ENCODE results near the gene GFM1. TPM values are rescaled to one million over a fixed set of nuclear protein-coding genes. Genes with fewer than 3 reads are reported as not detected.

GFM1 gene
- total RNA-seq, 4 donors from 2014 or later: 23.8 to 59.7 (median 47.2) TPM

DNA sequence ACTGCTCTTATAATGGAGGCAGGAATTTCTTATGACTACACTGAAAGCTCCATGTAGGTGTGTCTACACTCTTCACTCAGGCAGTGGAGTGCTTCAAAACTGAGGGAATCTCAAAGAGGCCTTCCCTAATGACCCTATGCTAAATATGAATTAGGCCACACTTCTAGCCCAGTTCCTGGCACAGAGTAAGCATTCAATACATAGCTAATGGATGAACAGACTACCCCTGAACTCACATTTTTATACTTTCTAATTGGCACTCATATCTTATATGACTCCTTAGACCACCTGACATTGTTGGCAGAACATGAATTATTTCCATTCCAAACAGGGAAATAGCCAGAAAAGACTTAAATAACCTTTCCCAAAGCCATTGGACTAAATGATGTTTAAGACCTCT is 84.5 kb downstream of the GFM1 start:
- H3K4me1 ChIP-seq: peaks cover 25 to 70% (median 28%) of the 10 kb centered on the region in 3 donors
- no peak overlapping the region for H3K4me3 ChIP-seq
- DNase-seq: no peak
- TF ChIP-seq POLR2A (IDR thresholded peaks at IDR 0.05): no peak
- TF ChIP-seq, protein P1, sequence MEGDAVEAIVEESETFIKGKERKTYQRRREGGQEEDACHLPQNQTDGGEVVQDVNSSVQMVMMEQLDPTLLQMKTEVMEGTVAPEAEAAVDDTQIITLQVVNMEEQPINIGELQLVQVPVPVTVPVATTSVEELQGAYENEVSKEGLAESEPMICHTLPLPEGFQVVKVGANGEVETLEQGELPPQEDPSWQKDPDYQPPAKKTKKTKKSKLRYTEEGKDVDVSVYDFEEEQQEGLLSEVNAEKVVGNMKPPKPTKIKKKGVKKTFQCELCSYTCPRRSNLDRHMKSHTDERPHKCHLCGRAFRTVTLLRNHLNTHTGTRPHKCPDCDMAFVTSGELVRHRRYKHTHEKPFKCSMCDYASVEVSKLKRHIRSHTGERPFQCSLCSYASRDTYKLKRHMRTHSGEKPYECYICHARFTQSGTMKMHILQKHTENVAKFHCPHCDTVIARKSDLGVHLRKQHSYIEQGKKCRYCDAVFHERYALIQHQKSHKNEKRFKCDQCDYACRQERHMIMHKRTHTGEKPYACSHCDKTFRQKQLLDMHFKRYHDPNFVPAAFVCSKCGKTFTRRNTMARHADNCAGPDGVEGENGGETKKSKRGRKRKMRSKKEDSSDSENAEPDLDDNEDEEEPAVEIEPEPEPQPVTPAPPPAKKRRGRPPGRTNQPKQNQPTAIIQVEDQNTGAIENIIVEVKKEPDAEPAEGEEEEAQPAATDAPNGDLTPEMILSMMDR (IDR thresholded peaks at IDR 0.05): no peak
- H3K9me3 ChIP-seq: no peaks in the 10 kb centered on the region
- no peaks in the 10 kb centered on the region for H3K27me3 ChIP-seq
- H3K36me3 ChIP-seq: no peaks in the 10 kb centered on the region
- no peak overlapping the region for H3K27ac ChIP-seq
- intact Hi-C loops (cut with DNase I): loop anchor here (5.0 kb wide), 1 partner anchor 63 kb away; no protein-coding TSS in a partner anchor

GRCh38 chr3:158731486-158731885 is 87.2 kb downstream of the GFM1 start:
- H3K4me1 ChIP-seq: peaks cover 18 to 54% (median 23%) of the 10 kb centered on the region in 3 donors
- H3K27me3 ChIP-seq: no peaks in the 10 kb centered on the region
- intact Hi-C loops (cut with DNase I): no loop called here
- H3K9me3 ChIP-seq: no peaks in the 10 kb centered on the region
- H3K4me3 ChIP-seq: peak overlapping the region; percentile 63 to 79 (median 76)
- TF ChIP-seq, protein P1 (IDR thresholded peaks at IDR 0.05): no peak
- TF ChIP-seq POLR2A (IDR thresholded peaks at IDR 0.05): no peak
- no peak for DNase-seq
- 70 to 74% methylated on average over 10 to 13 of the region's 14 CpGs for WGBS, 2 donors
- H3K36me3 ChIP-seq: no peaks in the 10 kb centered on the region
- H3K27ac ChIP-seq: peak overlapping the region; percentile 62 to 89 (median 82)

- DNase-seq: no peak
- intact Hi-C loops (cut with DNase I): no loop called here
These were observed 87.9 kb downstream of the GFM1 start, which contains the start of gene RARRES1 for GRCh38 chr3:158731938-158732855. Gene RARRES1 (minus strand): TSS chr3:158732457. CDS start chr3:158732415, 42 bp downstream.

DNA sequence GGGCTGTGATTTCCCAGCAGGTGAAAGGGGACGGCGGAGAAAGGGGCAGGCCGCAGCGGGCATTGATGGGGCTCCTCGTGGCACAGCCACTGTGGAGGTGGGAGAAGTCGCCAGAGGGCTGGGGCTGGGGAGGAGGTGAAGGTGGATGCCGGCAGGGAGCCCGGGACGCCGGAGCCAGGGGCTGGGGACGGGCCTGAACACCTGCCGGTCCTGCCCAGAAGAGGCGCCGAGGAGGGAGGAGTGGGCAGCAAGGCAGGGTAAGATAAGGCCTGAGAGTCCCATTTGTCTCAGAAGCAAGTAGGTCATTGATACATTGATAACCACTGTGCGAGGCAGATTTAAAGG is 88.5 kb downstream of the GFM1 start:
- H3K27ac ChIP-seq: peak overlapping the region; percentile 62 to 89 (median 82)
- no peaks in the 10 kb centered on the region for H3K36me3 ChIP-seq
- WGBS, 2 donors: 29 to 41% methylated on average over 10 to 15 of the region's 15 CpGs
- no peaks in the 10 kb centered on the region for H3K27me3 ChIP-seq
- H3K4me3 ChIP-seq: peak overlapping the region; percentile 63 to 79 (median 76)
- no peaks in the 10 kb centered on the region for H3K9me3 ChIP-seq
- intact Hi-C loops (cut with DNase I): no loop called here
- TF ChIP-seq POLR2A (IDR thresholded peaks at IDR 0.05): no peak
- TF ChIP-seq, protein P1 (IDR thresholded peaks at IDR 0.05): no peak
- no peak for DNase-seq
- peaks cover 13 to 43% (median 18%) of the 10 kb centered on the region in 3 donors for H3K4me1 ChIP-seq

More at GRCh38 chr3:158731938-158732855, 87.9 kb downstream of the GFM1 start, which contains the start of gene RARRES1:
- WGBS, 2 donors: 0% methylated on average over 4 to 6 of the region's 101 CpGs
- Histone ChIP-seq H3K9me3 (no peaks in the 10 kb centered on the region), H3K4me1 (peaks cover 18 to 49% (median 18%) of the 10 kb centered on the region in 3 donors), H3K27me3 (no peaks in the 10 kb centered on the region), H3K4me3 (peak within 1 kb of the TSS; percentile 63 to 79 (median 76)), H3K36me3 (no peaks in the 10 kb centered on the region), H3K27ac (peak within 1 kb of the TSS; percentile 62 to 89 (median 82))
- peak in 1 of 4 donors; percentile 13 for TF ChIP-seq POLR2A (IDR thresholded peaks at IDR 0.05)
- TF ChIP-seq, protein P1 (IDR thresholded peaks at IDR 0.05): no peak

- 70 to 93% methylated on average over 2 to 3 of the region's 3 CpGs for WGBS, 2 donors
- peak overlapping the region in 2 of 4 donors; percentile 11 to 87 for H3K27ac ChIP-seq
- no peak for DNase-seq
These were observed 89.3 kb downstream of the GFM1 start for GRCh38 chr3:158733656-158734055.

More at GRCh38 chr3:158733656-158734055, 89.3 kb downstream of the GFM1 start:
- intact Hi-C loops (cut with DNase I): no loop called here
- Histone ChIP-seq H3K36me3 (no peaks in the 10 kb centered on the region), H3K4me1 (peaks cover 10 to 37% (median 14%) of the 10 kb centered on the region in 3 donors), H3K9me3 (no peaks in the 10 kb centered on the region), H3K4me3 (no peak overlapping the region), H3K27me3 (no peaks in the 10 kb centered on the region)
- TF ChIP-seq, protein P1 (IDR thresholded peaks at IDR 0.05): no peak
- TF ChIP-seq POLR2A (IDR thresholded peaks at IDR 0.05): no peak

Measured in esophagus squamous epithelium (tissue), 5 donors.